Panc1 (cell line): ENCODE measurements around the gene CAPN3. TPM values are rescaled to one million over a fixed set of nuclear protein-coding genes. Genes with fewer than 3 reads are reported as not detected.

Experiments
- ATAC-seq: fragments of 200-7000 bp; cut with Tn5 transposase; 2 replicates; pipeline ENCODE4 v1.9.1; 2020; ENCODE audit warnings: mild to moderate bottlenecking, moderate library complexity
- BruUV-seq: library from RNA; stranded (reverse); fragments of 400-500 nt; replicated peaks from 2 replicates; lab custom pipeline; 2021; lab: Mats Ljungman, UMichigan
- CTCF ChIA-PET: fragments of 300-600 bp; sonication (Branson Sonifier 250); formaldehyde crosslinking; loops from one replicate; lab custom pipeline; 2022; ENCODE audit warnings: antibody characterized with exemption; lab: Charles Lee
- POLR2A ChIA-PET: fragments of 300-600 bp; sonication (Branson Sonifier 250); formaldehyde crosslinking; loops from one replicate; lab custom pipeline; 2022; ENCODE audit warnings: antibody characterized with exemption; lab: Charles Lee
- DNase-seq: peaks from one replicate; pipeline ENCODE4 v3.0.0-alpha.2; 2010; ENCODE audit warnings: low read depth, low spot score
- H3K27ac ChIP-seq: 2 replicates; pipeline ENCODE4 v1.5.1; 2011; ENCODE audit warnings: mild to moderate bottlenecking, low read length, inconsistent platforms
- H3K27me3 ChIP-seq: fragments of 200-500 bp; sonication (Bioruptor generic); 2 replicates; pipeline ENCODE4 v1.6.0; 2014; ENCODE audit warnings: low read length, inconsistent platforms; ENCODE audit not compliant: control insufficient read depth, insufficient read depth
- H3K36me3 ChIP-seq: fragments of 200-500 bp; sonication (Bioruptor generic); 2 replicates; pipeline ENCODE4 v1.5.1; 2014; ENCODE audit warnings: inconsistent platforms, mild to moderate bottlenecking, low read length, moderate library complexity; ENCODE audit not compliant: control insufficient read depth, insufficient read depth
- H3K4me1 ChIP-seq: 2 replicates; pipeline ENCODE4 v1.5.1; 2011; ENCODE audit warnings: inconsistent platforms, mild to moderate bottlenecking, low read length, moderate library complexity; ENCODE audit not compliant: control insufficient read depth, insufficient read depth
- H3K4me3 ChIP-seq, 2 experiments: 2 replicates each; pipeline ENCODE4 v1.5.1; 2011 to 2012; ENCODE audit warnings: low read depth in 2 of 2, low read length in 2 of 2, mild to moderate bottlenecking in 2 of 2, inconsistent platforms in 1 of 2, moderate library complexity in 1 of 2
- H3K9me3 ChIP-seq: fragments of 200-500 bp; sonication (Bioruptor generic); 2 replicates; pipeline ENCODE4 v1.5.1; 2014; ENCODE audit warnings: low read depth, mild to moderate bottlenecking, inconsistent platforms, low read length, moderate library complexity; ENCODE audit not compliant: control insufficient read depth, insufficient read depth
- CTCF ChIP-seq: fragments of 450-650 bp; IDR thresholded peaks from 2 replicates; pipeline ENCODE4 v1.5.1; 2017; ENCODE audit warnings: mild to moderate bottlenecking
- POLR2AphosphoS5 ChIP-seq: IDR thresholded peaks from 2 replicates; pipeline ENCODE4 v1.6.1; 2012; ENCODE audit warnings: mild to moderate bottlenecking, low read depth, low read length, moderate library complexity
- REST ChIP-seq, 2 experiments: IDR thresholded peaks; 2 replicates each; pipeline ENCODE4 v1.6.1; 2011 to 2012; ENCODE audit warnings: low read depth in 2 of 2, control low read depth in 1 of 2, low read length in 1 of 2, mild to moderate bottlenecking in 1 of 2, moderate library complexity in 1 of 2; ENCODE audit not compliant: insufficient read depth in 1 of 2
- SIN3A ChIP-seq: IDR thresholded peaks from 2 replicates; pipeline ENCODE4 v1.6.1; 2012; ENCODE audit warnings: low read depth, mild to moderate bottlenecking, low read length, moderate library complexity, borderline replicate concordance; ENCODE audit not compliant: insufficient read depth
- TCF7L2 ChIP-seq: IDR thresholded peaks from 2 replicates; pipeline ENCODE4 v1.6.1; 2011; ENCODE audit warnings: mild to moderate bottlenecking, low read depth, low read length, inconsistent platforms
- in situ Hi-C: cut with HindIII; loops from 2 replicates; pipeline ENCODE4 v1.10.0; 2016; ENCODE audit warnings: low sequenced_read_pairs, low pct_unique_long_range_greater_than_20kb
- intact Hi-C: fragments of 100-400 bp; cut with micrococcal nuclease; formaldehyde crosslinking; loops from one replicate; pipeline ENCODE4 v1.10.0; 2022; ENCODE audit not compliant: unreplicated experiment
- total RNA-seq: library from RNA; stranded (reverse); gene quantifications from one replicate; pipeline ENCODE4 v1.2.1, GENCODE V29; 2021; ENCODE audit not compliant: unreplicated experiment

CAPN3 gene
- total RNA-seq, 1 experiment from 2014 or later: 0.31 TPM

DNA sequence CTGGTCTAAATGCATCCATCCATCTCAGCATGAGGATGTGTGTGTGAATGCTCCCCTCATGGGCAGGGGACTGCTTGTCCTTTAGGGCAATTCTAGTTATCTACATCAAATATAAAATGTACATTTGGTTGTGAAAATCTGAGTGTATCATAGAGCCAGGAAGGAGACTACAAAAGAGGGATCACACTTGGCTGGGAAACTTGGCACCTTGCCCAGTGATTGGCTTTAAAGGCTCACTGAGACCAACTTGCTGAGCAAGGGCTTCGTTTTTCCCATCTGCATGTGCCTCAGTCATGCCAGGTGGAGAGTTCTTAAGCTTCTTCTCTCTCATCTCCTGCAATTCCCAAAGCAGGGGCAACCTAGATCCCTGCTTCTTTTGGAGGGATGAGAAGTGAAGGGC lies 5.2 kb downstream of the CAPN3 start:
- peaks cover 2% of the 10 kb centered on the region; the same call in 1 of the 2 replicates for H3K27me3 ChIP-seq
- TF ChIP-seq TCF7L2 (no peak), REST (IDR thresholded peaks at IDR 0.05; ENCODE audit: insufficient read depth in 1 of 2, low read depth in 2 of 2, low read length in 1 of 2) (no peak), SIN3A (no peak), CTCF (no peak), POLR2AphosphoS5 (no peak)
- no peak for ATAC-seq
- H3K4me3 ChIP-seq: no peak overlapping the region
- no peaks in the 10 kb centered on the region for H3K9me3 ChIP-seq
- no peak for DNase-seq
- in situ Hi-C loops: no loop called here
- H3K4me1 ChIP-seq: no peaks in the 10 kb centered on the region
- CTCF ChIA-PET: no interaction called here
- H3K27ac ChIP-seq: no peak overlapping the region
- intact Hi-C loops: no loop called here
- no peaks in the 10 kb centered on the region for H3K36me3 ChIP-seq
- POLR2A ChIA-PET: no interaction called here
- no TSS peak for BruUV-seq

DNA sequence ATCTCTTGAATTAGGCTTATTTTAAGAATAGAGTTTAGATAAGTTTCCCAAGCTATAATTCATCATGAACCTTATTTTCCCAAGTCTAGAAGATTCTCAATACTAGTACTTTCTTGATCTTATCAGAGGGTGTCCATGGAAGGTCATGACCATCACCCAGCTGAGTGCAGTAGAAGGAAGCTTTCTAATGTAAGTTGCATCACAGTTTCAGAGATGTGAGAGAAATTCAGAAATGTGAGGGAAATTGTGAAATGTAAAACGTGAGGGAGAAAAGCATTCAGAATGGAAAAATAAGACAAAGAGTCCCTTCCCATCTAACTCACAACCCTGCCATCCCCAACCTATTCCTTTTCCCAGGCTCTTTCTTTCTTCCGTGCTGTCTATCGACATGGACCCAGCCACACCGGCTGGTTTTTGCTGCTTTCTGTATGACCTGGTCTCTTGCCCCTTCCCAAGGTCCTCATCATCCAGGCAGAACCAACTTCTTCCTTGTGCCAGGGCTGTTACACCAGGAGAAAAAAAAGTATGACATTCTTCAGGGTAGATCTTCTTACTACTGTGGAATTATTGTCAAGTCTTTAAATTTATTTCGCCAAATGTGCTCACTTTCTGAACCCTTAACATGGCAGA lies 6.7 kb downstream of the CAPN3 start:
- no peak for DNase-seq
- ChIA-PET POLR2A (no interaction called here), CTCF (interaction anchor here (0.6 kb wide), 1 partner anchor 71 kb away, joined by 3 read pairs; no protein-coding TSS in a partner anchor)
- intact Hi-C loops: no loop called here
- in situ Hi-C loops: no loop called here
- peaks cover 2% of the 10 kb centered on the region; the same call in 1 of the 2 replicates for H3K27me3 ChIP-seq
- TF ChIP-seq TCF7L2 (no peak), CTCF (no peak), SIN3A (no peak), REST (IDR thresholded peaks at IDR 0.05; ENCODE audit: insufficient read depth in 1 of 2, low read depth in 2 of 2, low read length in 1 of 2) (no peak), POLR2AphosphoS5 (no peak)
- ATAC-seq: no peak
- H3K27ac ChIP-seq: no peak overlapping the region
- no peaks in the 10 kb centered on the region for H3K36me3 ChIP-seq
- no peaks in the 10 kb centered on the region for H3K4me1 ChIP-seq
- H3K4me3 ChIP-seq: no peak overlapping the region
- no TSS peak for BruUV-seq
- H3K9me3 ChIP-seq: peaks cover 2% of the 10 kb centered on the region; the same call in 1 of the 2 replicates
